GM23338 (cell line): ENCODE data around the gene WDR19. TPM values are rescaled to one million over a fixed set of nuclear protein-coding genes. Genes with fewer than 3 reads are reported as not detected.
"Not testable (repeated sequence)": the region's sequence is repeated elsewhere in the genome, so short reads cannot be mapped to it uniquely, and the experiment has no call there.

ENCODE experiments used
- ATAC-seq: fragments of 200-7000 bp; cut with Tn5 transposase; 3 replicates; pipeline ENCODE4 v1.9.1; 2020
- DNase-seq: peaks from one replicate; pipeline ENCODE4 v3.0.0-alpha.2; 2015; ENCODE audit warnings: low spot score
- H2AFZ ChIP-seq: fragments of 200-600 bp; sonication (generic); 2 replicates; pipeline ENCODE4 v1.8.0; 2016; ENCODE audit warnings: antibody characterized with exemption, mild to moderate bottlenecking, moderate library complexity
- H3F3A ChIP-seq: fragments of 200-600 bp; sonication (generic); replicated peaks from 2 replicates; pipeline ENCODE4 v1.8.0; 2017; ENCODE audit warnings: antibody characterized with exemption, mixed run types, low read depth
- H3K27ac ChIP-seq: fragments of 200-600 bp; sonication (generic); 2 replicates; pipeline ENCODE4 v1.6.1; 2016; ENCODE audit warnings: low read depth
- H3K27me3 ChIP-seq: fragments of 200-600 bp; sonication (generic); 2 replicates; pipeline ENCODE4 v1.8.0; 2016; ENCODE audit warnings: mild to moderate bottlenecking, mixed run types, moderate library complexity; ENCODE audit not compliant: insufficient read depth
- H3K36me3 ChIP-seq: fragments of 200-600 bp; sonication (generic); 2 replicates; pipeline ENCODE4 v1.8.0; 2016; ENCODE audit warnings: mild to moderate bottlenecking; ENCODE audit not compliant: insufficient read depth
- H3K4me1 ChIP-seq: fragments of 200-600 bp; sonication (generic); 2 replicates; pipeline ENCODE4 v1.8.0; 2016; ENCODE audit warnings: mild to moderate bottlenecking, moderate library complexity; ENCODE audit not compliant: insufficient read depth
- H3K4me2 ChIP-seq: fragments of 200-600 bp; sonication (generic); 2 replicates; pipeline ENCODE4 v1.7.1; 2017; ENCODE audit warnings: mixed run types
- H3K4me3 ChIP-seq: fragments of 200-600 bp; sonication (generic); 2 replicates; pipeline ENCODE4 v1.6.1; 2016; ENCODE audit warnings: mixed run types
- H3K79me2 ChIP-seq: fragments of 200-600 bp; sonication (generic); replicated peaks from 2 replicates; pipeline ENCODE4 v1.8.0; 2017; ENCODE audit warnings: mild to moderate bottlenecking; ENCODE audit not compliant: insufficient read depth
- H3K9me2 ChIP-seq: fragments of 200-600 bp; sonication (generic); 2 replicates; pipeline ENCODE4 v1.8.0; 2017; ENCODE audit not compliant: insufficient read depth
- H4K20me1 ChIP-seq: fragments of 200-600 bp; sonication (generic); replicated peaks from 2 replicates; pipeline ENCODE4 v1.8.0; 2017; ENCODE audit warnings: mild to moderate bottlenecking; ENCODE audit not compliant: insufficient read depth
- H3K27ac Mint-ChIP-seq: 2 replicates; pipeline ENCODE4 v1.8.0; 2020; ENCODE audit warnings: inconsistent platforms, mild to moderate bottlenecking, moderate library complexity, mixed read lengths
- H3K27me3 Mint-ChIP-seq: 3 replicates; pipeline ENCODE4 v1.8.0; 2022; ENCODE audit warnings: low read depth, mild to moderate bottlenecking, moderate library complexity, mixed read lengths, inconsistent platforms; ENCODE audit not compliant: insufficient read depth, poor library complexity
- H3K36me3 Mint-ChIP-seq: 3 replicates; pipeline ENCODE4 v1.8.0; 2021; ENCODE audit warnings: low read depth, mild to moderate bottlenecking, inconsistent platforms, moderate library complexity, mixed read lengths
- H3K4me1 Mint-ChIP-seq: 3 replicates; pipeline ENCODE4 v1.8.0; 2020; ENCODE audit warnings: mild to moderate bottlenecking, inconsistent platforms, mixed read lengths
- H3K4me3 Mint-ChIP-seq: 3 replicates; pipeline ENCODE4 v1.8.0; 2021; ENCODE audit warnings: moderate library complexity, mild to moderate bottlenecking, inconsistent platforms, mixed read lengths
- H3K9me3 Mint-ChIP-seq: 3 replicates; pipeline ENCODE4 v1.8.0; 2020; ENCODE audit warnings: moderate library complexity, mild to moderate bottlenecking, inconsistent platforms, mixed read lengths
- EZH2 ChIP-seq: fragments of 200-600 bp; sonication (generic); IDR thresholded peaks from one replicate; pipeline ENCODE4 v1.8.0; 2017; ENCODE audit warnings: antibody characterized with exemption, mild to moderate bottlenecking, low read depth; ENCODE audit not compliant: unreplicated experiment
- EZH2phosphoT487 ChIP-seq: fragments of 200-600 bp; sonication (generic); IDR thresholded peaks from one replicate; pipeline ENCODE4 v1.8.1; 2018; ENCODE audit warnings: antibody characterized with exemption; ENCODE audit not compliant: unreplicated experiment
- STAT1 ChIP-seq: IDR thresholded peaks from one replicate; pipeline ENCODE4 v1.6.1; 2016; ENCODE audit warnings: antibody characterized with exemption; ENCODE audit not compliant: unreplicated experiment
- ZNF331 ChIP-seq: fragments of 250-450 bp; sonication (Bioruptor Pico); IDR thresholded peaks from 2 replicates; pipeline ENCODE4 v1.5.0; 2020; ENCODE audit warnings: low read depth, mild to moderate bottlenecking, moderate library complexity
- polyA plus RNA-seq: library from polyadenylated mRNA; unstranded; fragments of >200 nt; fragmentation: Nextera tagmentation; extraction: Ambion mirVana; gene quantifications from 2 replicates; pipeline ENCODE4 v1.2.1, GENCODE V29; 2016
- total RNA-seq: library from RNA; depleted of rRNA; stranded (reverse); fragments of >200 nt; shearing (Covaris generic); gene quantifications from 2 replicates; pipeline ENCODE4 v1.2.3, GENCODE V29; 2014
- TF ChIP-seq, protein P1 (sequence below): IDR thresholded peaks from one replicate; pipeline ENCODE4 v1.6.1; 2018; ENCODE audit warnings: antibody characterized with exemption; ENCODE audit not compliant: unreplicated experiment
- TF ChIP-seq, protein P2 (sequence below): fragments of 250-450 bp; sonication (Bioruptor Pico); IDR thresholded peaks from 2 replicates; pipeline ENCODE4 v1.5.0; 2020; ENCODE audit warnings: mild to moderate bottlenecking, moderate library complexity

Gene WDR19
- total and polyA plus RNA-seq, 2 experiments from 2014 or later, result 17.2 to 23.7 TPM

DNA sequence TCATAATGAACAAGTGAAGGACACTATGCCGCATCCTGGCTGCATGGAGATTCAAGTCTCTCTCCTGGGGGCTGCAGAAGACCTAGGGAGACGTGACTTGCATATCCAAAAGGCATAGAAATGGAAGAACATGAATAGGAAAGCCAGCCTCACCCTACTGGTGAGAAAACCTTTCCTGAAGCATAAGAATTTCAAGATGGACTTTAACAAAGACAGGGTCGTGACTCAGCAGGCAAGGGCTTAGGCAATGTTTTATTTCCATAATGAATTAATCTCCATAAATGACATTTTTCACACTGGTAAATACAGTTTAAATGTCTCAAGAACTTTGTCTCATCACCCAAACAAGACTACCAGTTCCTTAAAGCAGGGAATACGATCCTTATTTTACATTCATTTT is 104.9 kb downstream of the WDR19 start (continued):
- TF ChIP-seq, protein P1, sequence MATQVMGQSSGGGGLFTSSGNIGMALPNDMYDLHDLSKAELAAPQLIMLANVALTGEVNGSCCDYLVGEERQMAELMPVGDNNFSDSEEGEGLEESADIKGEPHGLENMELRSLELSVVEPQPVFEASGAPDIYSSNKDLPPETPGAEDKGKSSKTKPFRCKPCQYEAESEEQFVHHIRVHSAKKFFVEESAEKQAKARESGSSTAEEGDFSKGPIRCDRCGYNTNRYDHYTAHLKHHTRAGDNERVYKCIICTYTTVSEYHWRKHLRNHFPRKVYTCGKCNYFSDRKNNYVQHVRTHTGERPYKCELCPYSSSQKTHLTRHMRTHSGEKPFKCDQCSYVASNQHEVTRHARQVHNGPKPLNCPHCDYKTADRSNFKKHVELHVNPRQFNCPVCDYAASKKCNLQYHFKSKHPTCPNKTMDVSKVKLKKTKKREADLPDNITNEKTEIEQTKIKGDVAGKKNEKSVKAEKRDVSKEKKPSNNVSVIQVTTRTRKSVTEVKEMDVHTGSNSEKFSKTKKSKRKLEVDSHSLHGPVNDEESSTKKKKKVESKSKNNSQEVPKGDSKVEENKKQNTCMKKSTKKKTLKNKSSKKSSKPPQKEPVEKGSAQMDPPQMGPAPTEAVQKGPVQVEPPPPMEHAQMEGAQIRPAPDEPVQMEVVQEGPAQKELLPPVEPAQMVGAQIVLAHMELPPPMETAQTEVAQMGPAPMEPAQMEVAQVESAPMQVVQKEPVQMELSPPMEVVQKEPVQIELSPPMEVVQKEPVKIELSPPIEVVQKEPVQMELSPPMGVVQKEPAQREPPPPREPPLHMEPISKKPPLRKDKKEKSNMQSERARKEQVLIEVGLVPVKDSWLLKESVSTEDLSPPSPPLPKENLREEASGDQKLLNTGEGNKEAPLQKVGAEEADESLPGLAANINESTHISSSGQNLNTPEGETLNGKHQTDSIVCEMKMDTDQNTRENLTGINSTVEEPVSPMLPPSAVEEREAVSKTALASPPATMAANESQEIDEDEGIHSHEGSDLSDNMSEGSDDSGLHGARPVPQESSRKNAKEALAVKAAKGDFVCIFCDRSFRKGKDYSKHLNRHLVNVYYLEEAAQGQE, result no peak
- TF ChIP-seq STAT1, result no peak
- no peak for TF ChIP-seq ZNF331 (CRISPR knock-in tag)

DNA sequence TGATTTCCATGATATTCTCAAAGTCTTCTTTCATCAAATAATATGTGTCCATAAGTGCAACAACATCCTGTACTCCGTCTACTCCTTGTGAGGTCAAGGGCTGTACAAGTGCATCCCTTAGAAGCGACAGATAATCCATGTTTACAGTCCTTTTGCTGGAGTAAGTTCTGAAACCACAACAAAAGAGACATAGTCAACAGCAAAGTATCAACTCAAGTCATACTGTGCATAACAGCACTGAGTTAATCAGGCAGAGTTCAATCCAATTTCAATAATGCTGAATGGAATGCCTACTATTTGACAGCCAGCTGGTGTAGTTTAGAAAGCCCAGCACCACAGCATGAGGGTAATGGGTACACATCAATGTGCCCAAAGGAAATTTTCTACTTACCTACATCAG is 109.4 kb downstream of the WDR19 start:
- Mint-ChIP-seq H3K9me3 (no peaks in the 10 kb centered on the region), H3K27ac (no peak overlapping the region), H3K4me3 (no peak overlapping the region), H3K4me1 (peaks cover 18% of the 10 kb centered on the region; the same call in 2 of the 3 replicates), H3K27me3 (peaks cover 9% of the 10 kb centered on the region), H3K36me3 (peaks cover 77% of the 10 kb centered on the region)
- TF ChIP-seq, protein P2, sequence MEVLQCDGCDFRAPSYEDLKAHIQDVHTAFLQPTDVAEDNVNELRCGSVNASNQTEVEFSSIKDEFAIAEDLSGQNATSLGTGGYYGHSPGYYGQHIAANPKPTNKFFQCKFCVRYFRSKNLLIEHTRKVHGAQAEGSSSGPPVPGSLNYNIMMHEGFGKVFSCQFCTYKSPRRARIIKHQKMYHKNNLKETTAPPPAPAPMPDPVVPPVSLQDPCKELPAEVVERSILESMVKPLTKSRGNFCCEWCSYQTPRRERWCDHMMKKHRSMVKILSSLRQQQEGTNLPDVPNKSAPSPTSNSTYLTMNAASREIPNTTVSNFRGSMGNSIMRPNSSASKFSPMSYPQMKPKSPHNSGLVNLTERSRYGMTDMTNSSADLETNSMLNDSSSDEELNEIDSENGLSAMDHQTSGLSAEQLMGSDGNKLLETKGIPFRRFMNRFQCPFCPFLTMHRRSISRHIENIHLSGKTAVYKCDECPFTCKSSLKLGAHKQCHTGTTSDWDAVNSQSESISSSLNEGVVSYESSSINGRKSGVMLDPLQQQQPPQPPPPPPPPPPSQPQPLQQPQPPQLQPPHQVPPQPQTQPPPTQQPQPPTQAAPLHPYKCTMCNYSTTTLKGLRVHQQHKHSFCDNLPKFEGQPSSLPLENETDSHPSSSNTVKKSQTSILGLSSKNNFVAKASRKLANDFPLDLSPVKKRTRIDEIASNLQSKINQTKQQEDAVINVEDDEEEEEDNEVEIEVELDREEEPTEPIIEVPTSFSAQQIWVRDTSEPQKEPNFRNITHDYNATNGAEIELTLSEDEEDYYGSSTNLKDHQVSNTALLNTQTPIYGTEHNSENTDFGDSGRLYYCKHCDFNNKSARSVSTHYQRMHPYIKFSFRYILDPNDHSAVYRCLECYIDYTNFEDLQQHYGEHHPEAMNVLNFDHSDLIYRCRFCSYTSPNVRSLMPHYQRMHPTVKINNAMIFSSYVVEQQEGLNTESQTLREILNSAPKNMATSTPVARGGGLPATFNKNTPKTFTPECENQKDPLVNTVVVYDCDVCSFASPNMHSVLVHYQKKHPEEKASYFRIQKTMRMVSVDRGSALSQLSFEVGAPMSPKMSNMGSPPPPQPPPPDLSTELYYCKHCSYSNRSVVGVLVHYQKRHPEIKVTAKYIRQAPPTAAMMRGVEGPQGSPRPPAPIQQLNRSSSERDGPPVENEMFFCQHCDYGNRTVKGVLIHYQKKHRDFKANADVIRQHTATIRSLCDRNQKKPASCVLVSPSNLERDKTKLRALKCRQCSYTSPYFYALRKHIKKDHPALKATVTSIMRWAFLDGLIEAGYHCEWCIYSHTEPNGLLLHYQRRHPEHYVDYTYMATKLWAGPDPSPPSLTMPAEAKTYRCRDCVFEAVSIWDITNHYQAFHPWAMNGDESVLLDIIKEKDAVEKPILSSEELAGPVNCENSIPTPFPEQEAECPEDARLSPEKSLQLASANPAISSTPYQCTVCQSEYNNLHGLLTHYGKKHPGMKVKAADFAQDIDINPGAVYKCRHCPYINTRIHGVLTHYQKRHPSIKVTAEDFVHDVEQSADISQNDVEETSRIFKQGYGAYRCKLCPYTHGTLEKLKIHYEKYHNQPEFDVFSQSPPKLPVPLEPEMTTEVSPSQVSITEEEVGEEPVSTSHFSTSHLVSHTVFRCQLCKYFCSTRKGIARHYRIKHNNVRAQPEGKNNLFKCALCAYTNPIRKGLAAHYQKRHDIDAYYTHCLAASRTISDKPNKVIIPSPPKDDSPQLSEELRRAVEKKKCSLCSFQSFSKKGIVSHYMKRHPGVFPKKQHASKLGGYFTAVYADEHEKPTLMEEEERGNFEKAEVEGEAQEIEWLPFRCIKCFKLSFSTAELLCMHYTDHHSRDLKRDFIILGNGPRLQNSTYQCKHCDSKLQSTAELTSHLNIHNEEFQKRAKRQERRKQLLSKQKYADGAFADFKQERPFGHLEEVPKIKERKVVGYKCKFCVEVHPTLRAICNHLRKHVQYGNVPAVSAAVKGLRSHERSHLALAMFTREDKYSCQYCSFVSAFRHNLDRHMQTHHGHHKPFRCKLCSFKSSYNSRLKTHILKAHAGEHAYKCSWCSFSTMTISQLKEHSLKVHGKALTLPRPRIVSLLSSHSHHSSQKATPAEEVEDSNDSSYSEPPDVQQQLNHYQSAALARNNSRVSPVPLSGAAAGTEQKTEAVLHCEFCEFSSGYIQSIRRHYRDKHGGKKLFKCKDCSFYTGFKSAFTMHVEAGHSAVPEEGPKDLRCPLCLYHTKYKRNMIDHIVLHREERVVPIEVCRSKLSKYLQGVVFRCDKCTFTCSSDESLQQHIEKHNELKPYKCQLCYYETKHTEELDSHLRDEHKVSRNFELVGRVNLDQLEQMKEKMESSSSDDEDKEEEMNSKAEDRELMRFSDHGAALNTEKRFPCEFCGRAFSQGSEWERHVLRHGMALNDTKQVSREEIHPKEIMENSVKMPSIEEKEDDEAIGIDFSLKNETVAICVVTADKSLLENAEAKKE (CRISPR knock-in tag), result no peak
- TF ChIP-seq, protein P1, result no peak
- no peak for TF ChIP-seq EZH2phosphoT487
- no peak for TF ChIP-seq EZH2
- no peak overlapping the region for H3K4me3 ChIP-seq
- H3K27ac ChIP-seq, result no peak overlapping the region
- no peak for ATAC-seq
- H3K79me2 ChIP-seq, result no peaks in the 10 kb centered on the region
- H3K27me3 ChIP-seq, result no peaks in the 10 kb centered on the region
- H3K4me1 ChIP-seq, result no peaks in the 10 kb centered on the region
- DNase-seq, result no peak
- no peaks in the 10 kb centered on the region for H3K9me2 ChIP-seq
- peaks cover 56% of the 10 kb centered on the region for H3K36me3 ChIP-seq
- no peak overlapping the region for H3K4me2 ChIP-seq
- no peak overlapping the region for H2AFZ ChIP-seq
- H3F3A ChIP-seq, result no peaks in the 10 kb centered on the region
- peaks cover 4% of the 10 kb centered on the region; the same call in 1 of the 2 replicates for H4K20me1 ChIP-seq

DNA sequence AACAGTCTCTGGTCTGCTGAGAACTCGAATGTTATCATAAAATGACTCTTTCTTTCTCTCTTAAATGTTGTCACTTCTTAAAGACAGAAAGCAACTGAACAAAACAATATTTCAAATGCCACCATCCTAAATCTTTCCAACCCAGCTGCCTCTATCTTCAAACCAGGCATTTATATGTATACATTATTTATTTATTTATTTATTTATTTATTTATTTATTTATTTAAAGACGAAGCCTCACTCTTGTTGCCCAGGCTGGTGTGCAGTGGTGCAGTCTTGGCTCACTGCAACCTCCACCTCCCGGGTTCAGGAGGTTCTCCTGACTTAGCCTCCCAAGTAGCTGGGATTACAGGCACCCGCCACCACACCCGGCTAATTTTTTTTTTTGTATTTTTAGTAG is 110.1 kb downstream of the WDR19 start:
- H3K27me3 ChIP-seq, ATAC-seq, DNase-seq, H3K27ac Mint-ChIP-seq, H3K4me1 ChIP-seq, H3K27ac ChIP-seq, H3K9me2 ChIP-seq, H3K4me3 ChIP-seq, H3F3A ChIP-seq, H2AFZ ChIP-seq, H3K4me2 ChIP-seq, H3K4me3 Mint-ChIP-seq, H3K79me2 ChIP-seq, H3K9me3 Mint-ChIP-seq, H3K27me3 Mint-ChIP-seq, H4K20me1 ChIP-seq: not testable (repeated sequence)
- Mint-ChIP-seq H3K36me3 (peaks cover 71% of the 10 kb centered on the region), H3K4me1 (peaks cover 12% of the 10 kb centered on the region; the same call in 2 of the 3 replicates)
- H3K36me3 ChIP-seq, result peaks cover 56% of the 10 kb centered on the region
